Effector CD4-positive, alpha-beta T cell (primary cell): ENCODE measurements around the gene NTHL1.
"Not testable (repeated sequence)": the region's sequence is repeated elsewhere in the genome, so short reads cannot be mapped to it uniquely, and the experiment has no call there.

ENCODE experiments used
- DNase-seq: peaks from one replicate; pipeline ENCODE4 v3.0.0-alpha.2; 2020

Gene NTHL1

DNA sequence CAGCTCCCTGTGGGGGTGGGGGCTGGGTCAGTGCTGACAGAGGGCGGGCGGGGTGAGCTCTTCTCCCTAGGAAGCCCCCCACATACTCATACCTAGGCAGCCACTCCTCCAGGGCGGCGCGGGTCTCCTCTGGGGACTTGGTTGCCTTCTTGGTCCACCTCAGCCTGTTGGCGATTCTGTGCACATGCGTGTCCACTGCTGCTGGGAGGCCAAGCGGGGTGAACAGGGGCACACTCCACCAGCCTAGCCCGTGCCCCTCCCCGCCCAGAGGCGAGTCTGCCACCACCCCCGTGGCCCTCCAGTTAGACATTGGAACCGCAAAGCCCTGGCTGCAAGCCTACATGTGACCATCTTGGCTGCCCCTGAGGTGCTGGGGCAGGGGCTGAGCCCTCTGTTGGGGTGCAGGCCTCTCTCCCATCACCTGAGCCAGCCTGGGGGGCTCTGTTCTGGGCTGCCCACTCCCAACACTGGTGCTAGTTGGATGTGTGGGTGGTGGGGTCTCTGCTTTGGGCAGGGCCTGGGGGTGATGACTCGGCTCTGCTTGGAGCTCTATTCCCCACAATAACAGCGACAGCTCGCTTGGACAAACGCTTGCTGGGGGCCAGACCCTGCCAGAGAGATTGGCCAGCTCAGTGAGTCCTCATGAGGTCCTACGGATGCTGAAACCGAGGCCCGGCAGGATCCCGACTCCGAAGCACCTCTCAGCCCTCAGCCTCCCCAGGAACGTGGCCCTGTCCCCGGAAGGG lies 7.4 kb downstream of the NTHL1 start:
- no peak for DNase-seq

- DNase-seq: no peak
Observed at GRCh38 chr16:2039274-2040031, 8.2 kb downstream of the NTHL1 start.

DNA sequence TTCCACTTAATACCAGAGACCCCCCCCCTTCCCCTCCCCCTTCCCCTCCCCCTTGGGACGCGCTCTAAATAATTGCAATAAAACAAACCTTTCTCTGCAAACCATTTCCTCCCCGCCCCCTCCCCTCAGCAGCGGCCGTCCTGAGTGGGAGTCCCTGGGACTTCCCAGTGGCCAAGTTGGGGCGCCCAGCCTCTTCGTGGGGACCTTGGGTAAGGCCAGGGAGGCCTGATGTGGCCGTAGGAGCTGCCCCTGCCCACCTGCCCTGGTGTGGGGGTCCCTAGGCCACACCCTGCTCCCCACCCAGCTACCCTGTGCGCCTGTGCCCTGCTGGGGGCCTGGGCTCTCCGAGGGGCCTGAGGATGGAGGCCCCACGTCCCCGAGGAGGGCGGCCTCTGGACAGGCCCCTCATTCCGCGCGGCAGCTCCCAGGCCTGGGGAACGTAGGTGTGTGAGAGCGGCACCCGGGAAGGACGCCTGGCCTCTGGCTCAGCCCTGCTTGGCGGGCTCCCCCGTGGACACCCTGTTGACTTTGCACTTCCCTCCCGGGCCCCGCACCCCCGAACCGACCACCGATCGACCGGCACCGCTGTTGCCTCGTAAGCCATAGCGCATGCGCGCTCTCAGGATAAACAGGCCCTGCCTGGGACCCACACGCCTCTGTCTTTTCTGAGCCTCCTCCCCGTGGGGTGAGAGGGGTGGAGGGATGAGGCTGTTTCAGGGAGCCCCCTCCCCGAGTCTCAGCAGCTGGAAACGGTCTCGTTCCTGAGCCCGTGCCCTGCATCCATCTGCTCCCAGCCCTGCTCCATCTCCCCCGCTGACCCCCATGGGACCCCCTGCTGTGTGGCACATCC lies 9.0 kb downstream of the NTHL1 start:
- no peak for DNase-seq

- no peak for DNase-seq
Observed at GRCh38 chr16:2037647-2038381, 9.8 kb downstream of the NTHL1 start.

DNA sequence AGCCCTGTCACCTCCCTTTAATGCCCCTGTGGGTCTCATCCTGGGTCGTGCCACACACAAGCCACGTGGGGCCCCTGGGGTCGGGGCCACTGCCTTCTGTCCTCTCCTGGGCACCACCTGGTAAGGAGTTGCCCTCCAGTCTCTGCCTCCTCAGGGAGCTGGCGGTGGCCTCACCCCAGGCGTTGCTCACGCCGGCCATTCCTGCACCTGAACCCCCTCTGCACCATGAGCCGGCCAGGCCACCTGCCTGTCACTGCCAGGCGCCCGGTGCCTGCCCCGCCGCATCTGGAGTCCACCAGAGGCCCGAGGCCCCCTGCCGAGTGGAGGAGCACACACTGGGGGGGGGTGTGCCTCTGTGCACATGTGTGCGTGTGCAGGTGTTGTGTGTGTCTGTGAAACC lies 10.5 kb downstream of the NTHL1 start:
- DNase-seq: no peak

- no peak for DNase-seq
Observed at GRCh38 chr16:2036200-2036966, 11.3 kb downstream of the NTHL1 start.

DNA sequence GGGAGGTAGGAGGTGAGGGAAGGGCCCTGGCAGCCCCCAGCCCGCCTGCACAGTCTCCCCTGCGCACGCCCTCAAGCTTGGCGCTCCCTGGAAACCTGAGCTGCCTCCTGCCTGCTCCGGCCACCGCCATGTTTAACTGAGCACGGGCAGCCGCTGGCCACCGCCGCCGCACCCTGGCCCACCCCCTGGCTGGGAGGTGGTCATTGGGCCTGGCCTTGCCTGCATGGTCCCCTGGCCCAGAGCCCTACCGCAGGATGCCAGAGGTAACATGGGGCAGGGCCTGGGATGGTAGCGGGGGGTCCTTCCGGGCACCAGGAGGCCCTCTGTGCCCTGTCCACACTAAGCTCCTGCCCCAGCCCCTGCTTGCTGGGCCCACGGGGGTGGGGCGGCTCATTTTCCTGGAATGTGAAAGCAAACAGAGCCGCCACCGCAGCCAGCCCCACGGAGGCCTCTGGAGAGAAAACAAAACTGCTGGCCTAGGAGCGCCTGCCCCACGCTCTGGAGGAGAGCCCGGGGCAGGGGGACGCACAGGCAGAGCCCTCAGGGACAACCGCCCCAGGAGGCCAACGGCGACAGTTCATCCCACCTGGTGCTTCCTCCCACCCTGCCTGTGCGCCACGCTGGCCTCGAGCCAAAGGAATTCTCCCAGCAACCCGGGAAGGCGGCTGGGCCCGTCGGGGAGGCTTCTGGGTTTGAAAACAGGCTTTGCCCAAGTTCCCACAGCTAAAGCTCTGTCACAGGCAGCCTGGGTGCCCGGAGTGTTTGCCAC lies 12.0 kb downstream of the NTHL1 start:
- no peak for DNase-seq

DNA sequence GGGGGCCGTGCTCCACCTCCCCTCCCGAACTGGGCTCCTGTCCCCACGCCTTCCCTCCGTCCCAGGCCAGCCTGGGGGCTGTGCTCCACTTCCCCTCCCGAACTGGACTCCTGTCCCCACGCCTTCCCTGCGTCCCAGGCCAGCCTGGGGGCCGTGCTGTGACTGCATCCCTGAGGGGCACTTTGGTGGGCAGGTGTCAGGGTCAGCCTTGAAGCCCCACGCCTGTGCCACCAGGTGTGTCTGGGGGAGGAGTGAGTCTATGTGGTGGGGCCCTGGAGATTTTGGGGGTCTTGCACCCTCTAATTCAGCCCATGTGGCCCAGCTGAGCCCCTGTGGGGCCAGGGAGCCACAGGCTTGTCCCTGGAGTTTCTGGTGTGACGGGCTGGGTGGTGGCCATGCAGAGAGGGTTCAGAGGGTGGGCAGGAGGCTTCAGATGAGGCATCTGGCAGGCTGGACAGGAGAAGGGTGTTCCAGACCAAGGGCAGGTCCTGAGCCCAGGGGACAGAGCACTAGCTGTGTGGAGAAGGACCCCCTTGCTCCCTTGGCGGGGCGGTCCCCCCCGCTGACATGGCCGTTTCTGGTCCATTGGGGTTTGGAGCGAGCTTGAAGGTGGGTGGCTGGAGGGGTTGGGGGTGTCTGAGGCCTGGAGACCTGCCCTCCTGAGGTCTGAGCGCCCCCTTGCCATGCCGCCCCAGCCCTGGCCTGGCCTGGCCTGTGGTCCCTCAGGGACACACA lies 12.8 kb downstream of the NTHL1 start:
- no peak for DNase-seq

- DNase-seq: not testable (repeated sequence)
Observed at GRCh38 chr16:2033909-2034695, 13.5 kb downstream of the NTHL1 start.

GRCh38 chr16:2033057-2033908 lies 14.4 kb downstream of the NTHL1 start:
- no peak for DNase-seq

DNA sequence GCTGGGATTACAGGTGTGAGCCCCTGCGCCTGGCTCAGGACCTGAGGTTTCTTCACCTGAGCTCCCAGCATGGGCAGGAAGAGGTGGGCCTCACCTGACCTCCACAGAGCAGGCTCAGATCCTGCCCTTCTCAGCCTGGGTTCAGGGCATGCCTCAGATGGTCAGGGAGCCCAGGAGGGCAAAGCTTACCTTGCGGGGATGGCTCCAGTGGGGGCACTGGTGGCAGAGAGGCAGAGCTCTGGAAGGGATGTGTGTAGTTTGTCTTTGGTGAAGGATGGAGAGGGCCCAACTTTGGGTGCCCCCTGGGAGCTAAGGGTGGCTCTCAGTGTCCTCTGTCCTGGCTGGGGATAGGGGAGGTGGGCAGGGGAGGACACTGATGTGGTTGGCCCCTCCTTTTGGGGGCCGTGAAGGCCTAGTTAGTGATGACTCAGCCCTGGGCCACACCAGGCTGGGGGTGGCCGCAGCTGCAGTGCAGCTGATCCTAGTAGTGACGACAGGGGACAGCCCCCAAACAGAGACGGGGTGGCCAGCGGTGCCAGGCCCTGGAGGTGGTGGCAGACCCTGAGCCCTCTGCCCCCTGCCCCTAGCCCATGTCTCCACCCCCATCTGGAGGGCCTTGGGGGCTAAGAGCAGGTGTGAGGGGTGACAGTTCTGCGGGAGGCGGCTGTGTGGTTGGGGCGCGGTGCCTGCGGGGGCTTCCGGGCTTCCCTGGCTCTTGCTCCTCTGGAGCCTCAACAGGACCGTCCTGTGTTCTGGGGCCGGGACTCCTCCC lies 15.2 kb downstream of the NTHL1 start:
- DNase-seq: no peak

- DNase-seq: no peak
Observed at GRCh38 chr16:2031081-2031577, 16.5 kb downstream of the NTHL1 start.

DNA sequence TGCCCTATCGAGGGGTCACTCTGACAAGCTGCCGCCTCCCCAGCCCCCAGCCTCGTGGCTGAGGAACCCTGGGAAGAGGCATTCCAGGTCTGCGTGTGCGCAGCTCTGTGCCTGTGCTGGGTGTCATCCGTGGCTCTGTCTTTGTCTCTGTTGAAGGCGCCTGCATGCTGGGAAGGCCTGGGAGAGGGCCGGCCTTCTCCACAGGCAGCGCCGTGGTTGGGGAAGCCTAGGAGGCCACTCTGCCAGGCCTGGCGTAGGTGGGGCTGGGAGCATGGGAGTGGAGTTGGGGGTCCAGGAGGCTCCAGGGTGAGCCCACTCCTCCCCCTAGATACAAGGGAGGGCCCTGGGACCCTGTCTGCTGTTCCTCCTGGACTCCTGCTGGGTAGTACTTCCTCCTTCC lies 17.6 kb downstream of the NTHL1 start:
- DNase-seq: no peak

DNA sequence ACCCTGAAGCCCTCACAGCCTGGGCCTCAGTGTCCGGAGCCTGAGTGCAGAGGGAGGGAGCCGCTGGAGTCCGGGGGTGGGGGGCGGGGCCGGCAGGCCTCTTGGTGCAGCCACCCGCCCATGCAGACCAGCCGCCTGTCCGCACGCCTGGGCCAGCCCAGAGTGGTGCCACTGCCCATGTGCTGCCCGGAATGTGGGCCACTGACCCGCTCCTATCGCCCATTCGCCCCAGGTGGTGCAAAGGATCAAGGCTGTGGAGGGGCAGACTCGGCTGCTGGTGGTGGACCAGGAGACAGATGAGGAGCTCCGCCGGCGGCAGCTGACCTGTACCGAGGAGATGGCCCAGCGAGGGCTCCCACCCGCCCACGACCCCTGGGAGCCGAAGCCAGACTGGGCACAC lies 18.3 kb downstream of the NTHL1 start:
- DNase-seq: no peak

DNA sequence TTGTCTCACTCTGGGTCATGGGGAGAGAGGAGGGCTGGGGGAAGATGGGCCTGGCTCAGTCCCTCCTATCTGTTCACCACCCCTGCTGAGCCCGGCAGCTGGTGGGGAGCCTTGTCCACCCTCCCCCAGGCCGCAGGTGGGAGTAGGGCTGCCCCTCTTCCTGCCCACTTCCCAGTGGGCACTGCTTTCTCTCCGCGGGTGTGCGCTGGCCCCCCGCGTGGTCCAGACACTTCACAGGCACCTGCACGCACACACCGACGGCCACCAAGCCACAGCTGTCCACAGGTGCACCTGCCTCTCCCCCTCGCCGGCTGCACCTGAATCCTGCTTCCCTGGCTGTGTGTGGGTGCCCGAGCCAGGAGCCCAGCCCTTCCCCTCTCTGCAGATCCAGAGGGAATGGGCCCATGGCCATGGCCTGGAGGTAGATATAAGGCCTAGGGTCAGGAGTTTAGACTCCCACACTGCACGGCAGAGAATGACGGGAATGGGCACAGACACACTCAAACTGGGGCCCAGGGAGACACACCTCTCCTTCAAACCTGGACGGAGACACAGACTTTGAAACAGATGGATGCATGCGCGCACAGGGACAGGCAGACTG lies 18.9 kb downstream of the NTHL1 start:
- no peak for DNase-seq

DNA sequence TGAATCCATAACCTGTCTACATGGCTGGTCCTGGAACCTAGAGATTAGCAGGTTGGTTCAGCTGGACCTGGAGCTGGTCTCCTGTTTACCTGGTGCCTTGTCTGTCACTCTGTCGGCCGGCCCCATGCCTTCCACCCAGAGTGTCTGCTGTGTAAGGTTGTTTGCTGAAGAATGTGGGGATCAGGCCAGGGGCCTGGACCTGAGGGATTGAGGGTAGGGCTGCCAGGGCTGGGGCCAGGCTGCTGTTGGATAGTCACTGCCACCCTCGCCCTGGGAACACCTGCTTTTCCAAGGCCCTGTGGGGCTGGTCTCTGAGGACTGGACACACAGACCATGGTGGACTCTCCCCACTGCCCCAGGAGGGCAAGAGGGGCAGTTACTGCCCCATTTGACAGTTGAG lies 19.5 kb downstream of the NTHL1 start:
- no peak for DNase-seq
